HCT116 (cell line): ENCODE data around the gene YKT6. TPM values are rescaled to one million over a fixed set of nuclear protein-coding genes. Genes with fewer than 3 reads are reported as not detected.

Source experiments
- ATAC-seq: fragments of 200-7000 bp; cut with Tn5 transposase; 2 replicates; pipeline ENCODE4 v1.9.1; 2020; ENCODE audit warnings: mild to moderate bottlenecking, moderate library complexity
- BruUV-seq: library from RNA; stranded (reverse); fragments of 400-500 nt; replicated peaks from 2 replicates; lab custom pipeline; 2021; lab: Mats Ljungman, UMichigan
- CTCF ChIA-PET: fragments of 300-600 bp; sonication (Branson Sonifier 250); formaldehyde crosslinking; loops from one replicate; lab custom pipeline; 2021; ENCODE audit warnings: antibody characterized with exemption; lab: Charles Lee
- POLR2A ChIA-PET: fragments of 300-600, 350-600 bp; sonication (Branson Sonifier 250); formaldehyde crosslinking; loops from one replicate; lab custom pipeline; 2021; ENCODE audit warnings: antibody characterized with exemption; lab: Charles Lee
- RAD21 ChIA-PET, 2 experiments: fragments of 300-600 bp; sonication (Branson Sonifier 250); formaldehyde crosslinking; loops; one replicate each; lab custom pipeline; 2023; ENCODE audit warnings: low total read pairs in 2 of 2; ENCODE audit not compliant: uncharacterized antibody in 2 of 2, unreplicated experiment in 2 of 2, low non-redundant PET in 1 of 2; lab: Charles Lee
- DNase-seq: peaks from one replicate; pipeline ENCODE4 v3.0.0-alpha.2; 2010; ENCODE audit warnings: low read depth, low spot score
- H2AFZ ChIP-seq: fragments of 200-600 bp; shearing (Covaris generic), sonication (generic); 2 replicates; pipeline ENCODE4 v1.6.1; 2017; ENCODE audit warnings: low read depth, mixed run types, mixed read lengths, antibody characterized with exemption, low read length; ENCODE audit not compliant: poor library complexity, severe bottlenecking
- H3K27ac ChIP-seq: 2 replicates; pipeline ENCODE4 v1.5.1; 2012; ENCODE audit warnings: low read depth, low read length
- H3K27me3 ChIP-seq: fragments of 200-600 bp; sonication (generic); 2 replicates; pipeline ENCODE4 v1.6.1; 2016; ENCODE audit warnings: mixed run types, low read length, mixed read lengths; ENCODE audit not compliant: insufficient read depth
- H3K36me3 ChIP-seq, 2 experiments: fragments of 200-500 bp in 1 of 2; fragments of 200-600 bp in 1 of 2; sonication (Bioruptor generic) in 1 of 2; sonication (generic) in 1 of 2; 2 replicates each; pipeline versions ENCODE4 v1.5.1 to v1.6.1; 2014 to 2016; ENCODE audit warnings: low read length in 2 of 2, inconsistent platforms in 1 of 2, mixed read lengths in 1 of 2, mixed run types in 1 of 2; ENCODE audit not compliant: insufficient read depth in 2 of 2, control insufficient read depth in 1 of 2
- H3K4me1 ChIP-seq, 2 experiments: fragments of 200-600 bp in 1 of 2; sonication (generic) in 1 of 2; 2 replicates each; pipeline versions ENCODE4 v1.5.1 to v1.6.1; 2012 to 2017; ENCODE audit warnings: low read length in 2 of 2, inconsistent platforms in 1 of 2, mild to moderate bottlenecking in 1 of 2, mixed read lengths in 1 of 2, mixed run types in 1 of 2, moderate library complexity in 1 of 2; ENCODE audit not compliant: insufficient read depth in 2 of 2, control insufficient read depth in 1 of 2
- H3K4me2 ChIP-seq: fragments of 200-600 bp; sonication (generic); 2 replicates; pipeline ENCODE4 v1.6.1; 2017; ENCODE audit warnings: mixed run types, low read length, mixed read lengths
- H3K4me3 ChIP-seq, 2 experiments: fragments of 200-600 bp in 1 of 2; sonication (generic) in 1 of 2; replicated peaks in 1 of 2; 2 replicates each; pipeline ENCODE4 v1.5.1; 2011 to 2016; ENCODE audit warnings: low read length in 2 of 2, control low read depth in 1 of 2, low read depth in 1 of 2, mild to moderate bottlenecking in 1 of 2, mixed read lengths in 1 of 2, mixed run types in 1 of 2
- H3K79me2 ChIP-seq: fragments of 200-600 bp; sonication (generic); 2 replicates; pipeline ENCODE4 v1.6.1; 2017; ENCODE audit warnings: mild to moderate bottlenecking, mixed run types, low read length, moderate library complexity, mixed read lengths; ENCODE audit not compliant: insufficient read depth
- H3K9ac ChIP-seq: fragments of 200-600 bp; sonication (generic); 2 replicates; pipeline ENCODE4 v1.6.1; 2016; ENCODE audit warnings: low read length, mixed read lengths
- H3K9me2 ChIP-seq: fragments of 200-600 bp; sonication (generic), shearing (Covaris generic); 2 replicates; pipeline ENCODE4 v1.6.1; 2017; ENCODE audit warnings: mixed run types, mild to moderate bottlenecking, moderate library complexity; ENCODE audit not compliant: insufficient read depth
- H3K9me3 ChIP-seq, 2 experiments: fragments of 200-500 bp in 1 of 2; fragments of 200-600 bp in 1 of 2; sonication (Bioruptor generic) in 1 of 2; sonication (generic) in 1 of 2; 2 replicates each; pipeline ENCODE4 v1.6.1; 2014 to 2017; ENCODE audit warnings: low read length in 2 of 2, mixed read lengths in 2 of 2, inconsistent platforms in 1 of 2, low read depth in 1 of 2, mild to moderate bottlenecking in 1 of 2, mixed run types in 1 of 2, moderate library complexity in 1 of 2; ENCODE audit not compliant: control insufficient read depth in 1 of 2, insufficient read depth in 1 of 2
- H4K20me1 ChIP-seq: fragments of 200-600 bp; sonication (generic), shearing (Covaris generic); 2 replicates; pipeline ENCODE4 v1.6.1; 2017; ENCODE audit warnings: mixed run types, mild to moderate bottlenecking, moderate library complexity; ENCODE audit not compliant: insufficient read depth
- ATF3 ChIP-seq: IDR thresholded peaks from 2 replicates; pipeline ENCODE4 v1.6.1; 2012
- CEBPB ChIP-seq: IDR thresholded peaks from 2 replicates; pipeline ENCODE4 v1.6.1; 2012; ENCODE audit warnings: low read depth
- EGR1 ChIP-seq: IDR thresholded peaks from 2 replicates; pipeline ENCODE4 v1.6.1; 2012; ENCODE audit warnings: low read depth
- FOSL1 ChIP-seq: IDR thresholded peaks from 2 replicates; pipeline ENCODE4 v1.6.1; 2012; ENCODE audit warnings: low read depth
- MAX ChIP-seq: IDR thresholded peaks from 2 replicates; pipeline ENCODE4 v1.6.1; 2012
- POLR2A ChIP-seq: IDR thresholded peaks from 2 replicates; pipeline ENCODE4 v1.7.0; 2011; ENCODE audit warnings: borderline replicate concordance; ENCODE audit not compliant: insufficient read depth, insufficient read length; ENCODE audit errors: extremely low read depth
- POLR2AphosphoS5 ChIP-seq: IDR thresholded peaks from 2 replicates; pipeline ENCODE4 v1.6.1; 2011; ENCODE audit warnings: mild to moderate bottlenecking, low read depth, low read length, moderate library complexity
- REST ChIP-seq: IDR thresholded peaks from 2 replicates; pipeline ENCODE4 v1.6.1; 2012; ENCODE audit warnings: low read depth
- intact Hi-C: fragments of 100-400 bp; cut with micrococcal nuclease; formaldehyde crosslinking; loops from 2 replicates; pipeline ENCODE4 v1.10.0; 2022
- total RNA-seq: library from RNA; stranded (reverse); gene quantifications from one replicate; pipeline ENCODE4 v1.2.1, GENCODE V29; 2021; ENCODE audit not compliant: unreplicated experiment

YKT6 gene
- total RNA-seq, 1 experiment from 2014 or later, result 84.8 TPM

- no peak; the same call in 1 of the 2 replicates for ATAC-seq
- no peaks in the 10 kb centered on the region for H3K36me3 ChIP-seq
- ChIA-PET CTCF (no interaction called here), RAD21 (no interaction called here), POLR2A (no interaction called here)
- H3K4me2 ChIP-seq, result no peak overlapping the region
- intact Hi-C loops, result no loop called here
- H3K9me3 ChIP-seq, result no peaks in the 10 kb centered on the region
- no peak overlapping the region; the same call in 1 of the 2 replicates for H3K27ac ChIP-seq
- H3K4me3 ChIP-seq, result no peak overlapping the region
- no peaks in the 10 kb centered on the region for H3K79me2 ChIP-seq
- no peak for DNase-seq
- no TSS peak for BruUV-seq
- no peaks in the 10 kb centered on the region for H3K9me2 ChIP-seq
- TF ChIP-seq ATF3, result no peak
- TF ChIP-seq POLR2AphosphoS5, result no peak
- no peak for TF ChIP-seq FOSL1
- no peak for TF ChIP-seq EGR1
- no peak; the same call in 1 of the 2 replicates for TF ChIP-seq MAX
- TF ChIP-seq CEBPB, result no peak
- no peak for TF ChIP-seq POLR2A
- TF ChIP-seq REST, result no peak
- TF ChIP-seq, all 23 proteins: peak for 0
- no peaks in the 10 kb centered on the region for H4K20me1 ChIP-seq
- H3K9ac ChIP-seq, result no peak overlapping the region
- H2AFZ ChIP-seq, result no peak overlapping the region
- H3K4me1 ChIP-seq, result peaks cover 4 to 13% of the 10 kb centered on the region in 2 experiments; a peak in 3 of 4 replicates
- H3K27me3 ChIP-seq, result no peaks in the 10 kb centered on the region
Observed at GRCh38 chr7:44257213-44257612, 56.4 kb downstream of the YKT6 start.
